ENCODE data around the gene ADAM8. TPM values are rescaled to one million over a fixed set of nuclear protein-coding genes. Genes with fewer than 3 reads are reported as not detected.
A peak's percentile ranks its signal among the peaks of the same experiment; 100 is the strongest.

ADAM8 gene
- polyA plus RNA-seq, 1 donor (not counting 4 experiments of a cell fraction or from before 2014, with no cell fraction given): 42.0 TPM

- FAIRE-seq (no peak), DNase-seq (ENCODE audit: low read depth, low spot score) (no peak)
- H3K9me3 ChIP-seq (ENCODE audit: control insufficient read depth, low read depth, low read length): no peaks in the 10 kb centered on the region
- dilution Hi-C loops (cut with MboI; ENCODE audit: extremely low pct_ligation_motif_present, low sequenced_read_pairs): no loop called here
- no peaks in the 10 kb centered on the region for H3K9me1 ChIP-seq (ENCODE audit: control insufficient read depth, extremely low read depth, insufficient read depth, low read length)
- H4K20me1 ChIP-seq (ENCODE audit: control insufficient read depth, extremely low read depth, insufficient read depth, low read length): no peaks in the 10 kb centered on the region
- TF ChIP-seq CTCF (optimal IDR thresholded peaks at IDR 0.05 in 1 of 3, IDR thresholded peaks at IDR 0.05 in 1 of 3, conservative IDR thresholded peaks at IDR 0.05 in 1 of 3; ENCODE audit: extremely low read depth in 1 of 3, insufficient read depth in 2 of 3, low read length in 3 of 3): no peak
- TF ChIP-seq EZH2 (IDR thresholded peaks at IDR 0.05; ENCODE audit: low read length): no peak
- peak overlapping the region; percentile 82 for H3K27ac ChIP-seq (ENCODE audit: control insufficient read depth, insufficient read depth, low read length)
- peaks cover 31% of the 10 kb centered on the region for H3K79me2 ChIP-seq (ENCODE audit: control insufficient read depth, insufficient read depth, low read length)
- H3K9ac ChIP-seq (ENCODE audit: control insufficient read depth, extremely low read depth, insufficient read depth, low read length): peak overlapping the region; percentile 65
- peak overlapping the region; percentile 86 for H3K4me2 ChIP-seq (ENCODE audit: control insufficient read depth, extremely low read depth, insufficient read depth, low read depth, low read length)
- no peaks in the 10 kb centered on the region for H3K27me3 ChIP-seq (ENCODE audit: control insufficient read depth, extremely low read depth, insufficient read depth, low read length)
- H2AFZ ChIP-seq (ENCODE audit: control insufficient read depth, low read length): no peak overlapping the region
- peak overlapping the region in 2 of 3 experiments; percentile 18 to 31 for H3K4me3 ChIP-seq (ENCODE audit: control insufficient read depth in 2 of 3, extremely low read depth in 1 of 3, insufficient read depth in 2 of 3, low read depth in 1 of 3, low read length in 3 of 3)
- peaks cover 16 to 30% of the 10 kb centered on the region in 2 experiments for H3K36me3 ChIP-seq (ENCODE audit: control insufficient read depth in 2 of 2, extremely low read depth in 1 of 2, insufficient read depth in 2 of 2, low read length in 2 of 2)
- H3K4me1 ChIP-seq (ENCODE audit: control insufficient read depth, extremely low read depth, insufficient read depth, low read length): peaks cover 37% of the 10 kb centered on the region
Measured at GRCh38 chr10:133277993-133278576, 1.4 kb upstream of the ADAM8 start.

DNA sequence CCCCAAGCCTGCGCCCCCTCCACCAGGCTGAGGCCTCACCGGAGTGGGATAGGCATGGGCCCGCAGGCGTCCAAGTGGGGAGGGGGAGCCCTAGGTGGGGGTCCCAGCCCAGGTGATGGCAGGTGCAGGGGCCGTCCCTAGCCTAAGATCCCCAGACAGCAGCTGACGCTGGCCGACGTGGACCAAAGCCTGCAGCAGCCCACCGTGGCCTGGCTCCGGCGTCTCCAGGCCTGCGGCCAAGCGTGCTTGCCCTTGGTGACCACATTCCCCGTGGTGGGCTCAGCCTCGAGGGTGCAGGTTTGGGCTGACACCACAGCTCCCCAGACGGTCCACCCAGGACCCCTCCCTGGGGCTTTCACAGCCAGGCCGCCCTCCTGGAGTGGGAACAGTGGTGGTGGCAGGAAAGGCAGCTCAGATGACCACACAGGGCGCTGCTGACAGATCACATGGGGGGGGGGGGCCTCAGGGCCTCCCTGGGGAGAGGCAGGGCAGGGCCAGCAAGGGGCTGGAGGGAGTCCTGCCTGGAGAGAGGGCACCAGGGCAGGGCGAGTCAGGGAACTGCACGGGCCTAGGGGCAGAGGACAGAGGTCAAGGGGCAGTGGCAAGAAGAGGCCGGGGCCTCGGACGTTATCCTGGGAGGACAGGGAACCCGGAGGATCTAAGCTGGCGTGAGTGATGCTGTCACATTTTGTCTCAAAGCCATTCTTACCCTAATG lies 767 bp upstream of the ADAM8 start:
- dilution Hi-C loops (cut with MboI; ENCODE audit: extremely low pct_ligation_motif_present, low sequenced_read_pairs): no loop called here
- Histone ChIP-seq H3K27ac (ENCODE audit: control insufficient read depth, insufficient read depth, low read length) (peak overlapping the region; percentile 82), H3K36me3 (ENCODE audit: control insufficient read depth in 2 of 2, extremely low read depth in 1 of 2, insufficient read depth in 2 of 2, low read length in 2 of 2) (peaks cover 14 to 26% of the 10 kb centered on the region in 2 experiments), H3K9me3 (ENCODE audit: control insufficient read depth, low read depth, low read length) (no peaks in the 10 kb centered on the region), H3K9me1 (ENCODE audit: control insufficient read depth, extremely low read depth, insufficient read depth, low read length) (no peaks in the 10 kb centered on the region), H3K4me2 (ENCODE audit: control insufficient read depth, extremely low read depth, insufficient read depth, low read depth, low read length) (peak overlapping the region; percentile 86), H3K9ac (ENCODE audit: control insufficient read depth, extremely low read depth, insufficient read depth, low read length) (peak overlapping the region; percentile 99), H3K4me1 (ENCODE audit: control insufficient read depth, extremely low read depth, insufficient read depth, low read length) (peaks cover 39% of the 10 kb centered on the region), H3K27me3 (ENCODE audit: control insufficient read depth, extremely low read depth, insufficient read depth, low read length) (no peaks in the 10 kb centered on the region), H3K79me2 (ENCODE audit: control insufficient read depth, insufficient read depth, low read length) (peaks cover 38% of the 10 kb centered on the region), H4K20me1 (ENCODE audit: control insufficient read depth, extremely low read depth, insufficient read depth, low read length) (no peaks in the 10 kb centered on the region), H2AFZ (ENCODE audit: control insufficient read depth, low read length) (no peak overlapping the region), H3K4me3 (ENCODE audit: control insufficient read depth in 2 of 3, extremely low read depth in 1 of 3, insufficient read depth in 2 of 3, low read depth in 1 of 3, low read length in 3 of 3) (peak overlapping the region in 2 of 3 experiments; percentile 61 to 86)
- no peak for DNase-seq (ENCODE audit: low read depth, low spot score)
- TF ChIP-seq CTCF (optimal IDR thresholded peaks at IDR 0.05 in 1 of 3, IDR thresholded peaks at IDR 0.05 in 1 of 3, conservative IDR thresholded peaks at IDR 0.05 in 1 of 3; ENCODE audit: extremely low read depth in 1 of 3, insufficient read depth in 2 of 3, low read length in 3 of 3): no peak
- no peak for TF ChIP-seq EZH2 (IDR thresholded peaks at IDR 0.05; ENCODE audit: low read length)
- FAIRE-seq: no peak

Data from keratinocyte (primary cell).